Suppressor macrophage treated with lipopolysaccharide for 1 hour (primary cell): ENCODE results near the gene BCL2.

Experiments used
- DNase-seq, 3 donors: peaks; one replicate each; pipeline ENCODE4 v3.0.0-alpha.2; 2020 to 2022

BCL2 gene

GRCh38 chr18:63326011-63326410, 6.4 kb upstream of the BCL2 start:
- DNase-seq, result no peak

- no peak for DNase-seq
Measured at GRCh38 chr18:63325086-63325686, 5.6 kb upstream of the BCL2 start.

- peak; percentile 76 to 86 (median 83) for DNase-seq
Measured at GRCh38 chr18:63322908-63323634, 3.5 kb upstream of the BCL2 start.

GRCh38 chr18:63322206-63322605, 2.6 kb upstream of the BCL2 start:
- DNase-seq, result peak; percentile 66 to 78 (median 75)

GRCh38 chr18:63321291-63321690, 1.7 kb upstream of the BCL2 start:
- no peak for DNase-seq

- DNase-seq, result no peak
Measured at GRCh38 chr18:63320975-63321265, 1.4 kb upstream of the BCL2 start.

GRCh38 chr18:63320123-63320974, 780 bp upstream of the BCL2 start:
- DNase-seq, result peak; percentile 92 to 93 (median 93)

- no peak for DNase-seq
Measured at GRCh38 chr18:63318889-63319382, 633 bp downstream of the BCL2 start.

- peak; percentile 69 to 85 (median 72) for DNase-seq
Measured at GRCh38 chr18:63317982-63318888, 1.3 kb downstream of the BCL2 start.

GRCh38 chr18:63317556-63317946, 2.0 kb downstream of the BCL2 start:
- DNase-seq, result no peak

GRCh38 chr18:63316612-63317555, 2.7 kb downstream of the BCL2 start:
- peak in 2 of 3 donors; percentile 41 to 43 for DNase-seq

GRCh38 chr18:63315876-63316275, 3.7 kb downstream of the BCL2 start:
- DNase-seq, result no peak

GRCh38 chr18:63315131-63315662, 4.4 kb downstream of the BCL2 start:
- DNase-seq, result no peak

GRCh38 chr18:63314062-63314790, 5.3 kb downstream of the BCL2 start:
- no peak for DNase-seq

GRCh38 chr18:63313396-63313917, 6.1 kb downstream of the BCL2 start:
- DNase-seq, result no peak

- DNase-seq, result no peak
Measured at GRCh38 chr18:63312737-63313395, 6.7 kb downstream of the BCL2 start.

GRCh38 chr18:63312019-63312409, 7.6 kb downstream of the BCL2 start:
- DNase-seq, result no peak

- peak; percentile 52 to 67 (median 62) for DNase-seq
Measured at GRCh38 chr18:63311118-63312018, 8.2 kb downstream of the BCL2 start.

GRCh38 chr18:63309422-63309821, 10.1 kb downstream of the BCL2 start:
- no peak for DNase-seq
